Stimulated activated CD4-positive, alpha-beta T cell treated with anti-CD3 and anti-CD28 coated beads, Interleukin-1b, Interleukin-23, amount 100 ng/mL, for 24 hours (primary cell): ENCODE measurements around the gene HGS.
"Not testable (repeated sequence)": the region's sequence is repeated elsewhere in the genome, so short reads cannot be mapped to it uniquely, and the experiment has no call there.

ENCODE experiments used
- DNase-seq, 4 experiments: peaks; one replicate each; pipeline ENCODE4 v3.0.0-alpha.2; 2020; ENCODE audit warnings: low read depth in 4 of 4, low spot score in 1 of 4

Gene HGS

DNA sequence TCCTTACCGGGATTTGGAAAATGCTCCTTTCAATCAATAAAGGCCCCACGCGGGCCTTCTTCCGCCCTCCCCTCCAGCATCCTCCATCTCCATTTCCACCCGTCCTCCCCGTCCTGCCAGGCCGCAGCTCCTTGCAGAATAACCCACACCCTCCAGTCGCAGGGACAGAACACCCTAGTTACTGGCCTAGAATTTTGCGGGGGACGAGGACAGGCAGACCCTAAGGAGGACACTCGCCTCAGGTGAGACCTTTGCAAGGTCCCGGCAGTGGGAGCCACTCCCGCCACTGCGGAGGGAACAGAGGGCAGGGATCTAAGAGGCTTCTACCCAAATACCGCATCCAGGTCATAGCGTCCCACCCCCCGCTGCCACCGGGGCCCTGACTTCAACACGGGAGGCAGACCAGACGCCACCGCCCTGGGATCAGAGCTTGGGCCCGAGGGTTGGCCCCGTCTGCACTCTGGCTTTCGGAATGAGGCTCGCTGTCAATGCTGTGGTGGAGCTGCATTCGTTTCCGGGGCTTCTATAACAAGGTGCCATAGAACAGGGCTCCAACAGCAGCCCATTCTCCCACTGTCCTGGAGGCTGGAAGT, 55.1 kb downstream of the HGS start:
- no peak for DNase-seq

DNA sequence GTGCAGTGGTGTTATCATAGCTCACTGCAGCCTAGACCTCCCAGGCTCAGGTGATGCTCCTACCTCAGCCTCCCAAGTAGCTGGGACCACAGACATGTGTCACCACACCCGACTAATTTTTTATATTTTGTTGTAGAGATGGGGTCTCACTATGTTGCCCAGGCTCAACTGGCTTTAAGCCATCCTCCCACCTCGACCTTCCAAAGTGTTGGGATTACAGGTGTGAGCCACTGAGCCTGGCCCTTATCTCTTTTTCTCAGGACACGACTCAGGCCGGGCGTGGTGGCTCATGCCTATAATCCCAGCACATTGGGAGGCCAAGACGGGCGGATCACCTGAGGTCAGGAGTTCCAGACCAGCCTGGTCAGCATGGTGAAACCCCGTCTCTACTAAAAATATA, 55.8 kb downstream of the HGS start:
- DNase-seq, result not testable (repeated sequence)

DNA sequence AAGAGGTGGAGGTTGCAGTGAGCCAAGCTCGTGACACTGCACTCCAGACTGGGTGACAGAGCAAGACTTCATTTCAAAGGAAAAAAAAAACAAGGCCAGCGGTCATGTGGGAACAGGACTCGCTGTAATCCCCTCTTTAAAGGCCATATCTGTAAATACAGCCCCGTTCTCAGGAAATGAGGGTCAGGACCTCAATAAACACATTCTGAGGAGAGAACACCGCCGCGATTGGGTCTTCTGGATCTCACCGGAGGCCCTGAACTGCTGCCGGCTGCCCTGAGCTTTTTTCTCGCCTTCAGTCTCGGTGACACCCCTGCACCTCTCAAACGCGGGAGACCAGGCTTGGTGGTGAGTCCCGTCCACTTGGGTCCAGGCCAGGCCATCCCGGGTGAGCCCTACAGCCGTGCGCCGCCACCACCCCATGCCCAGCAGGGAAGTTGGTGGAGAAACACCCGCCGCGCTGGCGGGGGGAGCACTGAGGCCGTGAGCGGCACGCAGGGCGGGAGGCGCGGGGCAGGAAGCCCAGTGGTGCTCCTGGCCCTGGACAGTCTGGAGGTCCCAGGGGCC, 56.7 kb downstream of the HGS start:
- no peak for DNase-seq

- DNase-seq, result no peak
Observed at GRCh38 chr17:81741049-81741593, 57.3 kb downstream of the HGS start.

DNA sequence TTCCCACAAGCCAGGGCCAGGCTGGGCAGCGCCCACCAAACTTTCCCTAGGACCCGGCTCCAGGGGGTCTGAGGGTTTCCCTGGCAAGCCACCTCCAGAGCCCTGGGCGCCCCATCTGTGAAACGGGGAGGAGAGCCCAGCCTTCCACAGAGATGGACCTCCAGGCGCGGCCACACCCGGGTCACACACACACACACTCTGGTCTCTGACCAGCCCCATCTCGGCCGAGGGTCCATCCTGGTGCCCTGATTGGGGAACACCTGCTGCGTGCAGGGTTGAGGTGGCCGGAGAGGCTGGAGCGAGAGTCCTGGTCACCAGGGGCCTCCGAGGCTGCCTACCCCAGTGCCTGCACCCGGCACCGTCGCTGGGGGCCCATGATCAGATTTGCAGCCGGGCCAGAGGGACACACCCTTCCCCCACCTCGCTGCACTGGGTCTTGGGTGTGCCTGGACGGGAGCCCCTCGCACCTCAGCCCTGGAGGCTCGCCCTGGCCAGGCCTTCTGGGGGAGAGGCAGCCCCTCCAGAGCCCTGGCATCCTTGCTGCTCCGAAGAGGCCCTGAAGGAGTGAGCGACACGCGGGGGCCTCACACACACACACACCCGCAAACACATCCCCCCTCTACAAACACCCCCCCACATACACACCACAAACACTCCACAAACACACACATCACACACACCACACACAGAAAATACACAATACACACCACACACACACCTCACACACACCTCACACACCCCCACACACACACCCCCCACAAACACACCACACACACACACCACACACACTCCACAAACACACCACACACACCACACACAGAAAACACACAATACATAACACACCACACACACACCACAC, 58.0 kb downstream of the HGS start:
- no peak for DNase-seq
